Gastrocnemius medialis (tissue), 4 donors: ENCODE results near the gene MARCHF9.

ENCODE experiments used
- POLR2A ChIP-seq, 2 donors: fragments of 450-650 bp; IDR thresholded peaks; one replicate each; pipeline ENCODE4 v1.6.1; 2017; ENCODE audit warnings: antibody characterized with exemption in 2 of 2, mild to moderate bottlenecking in 2 of 2, moderate library complexity in 2 of 2
- TF ChIP-seq, protein P1 (sequence below), 5 experiments: fragments of 450-650 bp in 3 of 5; fragments of 200-600 bp in 2 of 5; sonication (generic) in 2 of 5; IDR thresholded peaks in 4 of 5; conservative IDR thresholded peaks in 1 of 5; 1 replicate in 4 of 5; 2 replicates in 1 of 5; pipeline ENCODE4 v1.5.1; 2016 to 2019; ENCODE audit warnings: antibody characterized with exemption in 5 of 5, mild to moderate bottlenecking in 3 of 5, moderate library complexity in 3 of 5

DNA sequence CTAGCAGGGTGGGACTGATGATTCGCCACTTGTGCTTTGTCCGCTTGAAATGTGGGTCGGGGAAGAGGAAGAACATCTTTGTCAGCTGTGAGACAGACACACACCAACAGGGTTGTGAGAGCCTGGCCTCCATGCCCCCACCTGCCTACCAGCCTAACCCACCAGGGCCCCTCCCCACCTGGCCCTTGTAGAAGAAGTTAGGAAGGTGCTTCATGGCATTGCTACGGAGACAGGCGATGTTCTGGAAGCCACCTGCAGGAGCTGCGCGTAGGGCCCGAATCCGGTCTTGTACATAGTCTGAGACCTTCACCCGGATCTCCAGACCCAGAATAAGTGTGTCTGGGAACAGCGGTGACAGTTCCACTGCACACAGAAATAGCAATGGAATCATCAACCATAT is 14.7 kb downstream of the MARCHF9 start:
- TF ChIP-seq, protein P1, sequence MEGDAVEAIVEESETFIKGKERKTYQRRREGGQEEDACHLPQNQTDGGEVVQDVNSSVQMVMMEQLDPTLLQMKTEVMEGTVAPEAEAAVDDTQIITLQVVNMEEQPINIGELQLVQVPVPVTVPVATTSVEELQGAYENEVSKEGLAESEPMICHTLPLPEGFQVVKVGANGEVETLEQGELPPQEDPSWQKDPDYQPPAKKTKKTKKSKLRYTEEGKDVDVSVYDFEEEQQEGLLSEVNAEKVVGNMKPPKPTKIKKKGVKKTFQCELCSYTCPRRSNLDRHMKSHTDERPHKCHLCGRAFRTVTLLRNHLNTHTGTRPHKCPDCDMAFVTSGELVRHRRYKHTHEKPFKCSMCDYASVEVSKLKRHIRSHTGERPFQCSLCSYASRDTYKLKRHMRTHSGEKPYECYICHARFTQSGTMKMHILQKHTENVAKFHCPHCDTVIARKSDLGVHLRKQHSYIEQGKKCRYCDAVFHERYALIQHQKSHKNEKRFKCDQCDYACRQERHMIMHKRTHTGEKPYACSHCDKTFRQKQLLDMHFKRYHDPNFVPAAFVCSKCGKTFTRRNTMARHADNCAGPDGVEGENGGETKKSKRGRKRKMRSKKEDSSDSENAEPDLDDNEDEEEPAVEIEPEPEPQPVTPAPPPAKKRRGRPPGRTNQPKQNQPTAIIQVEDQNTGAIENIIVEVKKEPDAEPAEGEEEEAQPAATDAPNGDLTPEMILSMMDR (IDR thresholded peaks at IDR 0.05 in 4 of 5, conservative IDR thresholded peaks at IDR 0.05 in 1 of 5) = no peak
- no peak for TF ChIP-seq POLR2A (IDR thresholded peaks at IDR 0.05)
